22Rv1 (cell line): Measurements from ENCODE around the gene SET.
"Not testable (repeated sequence)": the region's sequence is repeated elsewhere in the genome, so short reads cannot be mapped to it uniquely, and the experiment has no call there.

ENCODE experiments used
- H3K27ac ChIP-seq: fragments of 450-650 bp; 2 replicates; pipeline ENCODE4 v1.5.1; 2017
- CTCF ChIP-seq: fragments of 450-650 bp; IDR thresholded peaks from 2 replicates; pipeline ENCODE4 v1.5.1; 2017; ENCODE audit warnings: mild to moderate bottlenecking
- ZFX ChIP-seq: fragments of 450-650 bp; IDR thresholded peaks from 2 replicates; pipeline ENCODE4 v1.6.1; 2017; ENCODE audit warnings: antibody characterized with exemption, borderline replicate concordance

SET gene

GRCh38 chr9:128687453-128687852 is 1.6 kb upstream of the SET start:
- TF ChIP-seq ZFX (no peak), CTCF (no peak)
- H3K27ac ChIP-seq: 0 out of 2 replicates have a peak overlapping the region, but pooled peaks have one; percentile 93

- peak overlapping the region; percentile 93 for H3K27ac ChIP-seq
These were observed 312 bp downstream of the SET start for GRCh38 chr9:128689293-128689774.

GRCh38 chr9:128689820-128690683 is 1.0 kb downstream of the SET start:
- peak overlapping the region; percentile 93 for H3K27ac ChIP-seq
- TF ChIP-seq CTCF: no peak
- TF ChIP-seq ZFX: no peak

More at GRCh38 chr9:128689293-128689774, 312 bp downstream of the SET start:
- TF ChIP-seq ZFX (no peak), CTCF (no peak)

GRCh38 chr9:128690684-128691034 is 1.6 kb downstream of the SET start:
- H3K27ac ChIP-seq: peak overlapping the region; percentile 93
- TF ChIP-seq CTCF (no peak), ZFX (no peak)

- not testable (repeated sequence) for H3K27ac ChIP-seq
These were observed 4.7 kb downstream of the SET start for GRCh38 chr9:128693738-128694137.

- H3K27ac ChIP-seq: no peak overlapping the region; the same call in 1 of the 2 replicates
- TF ChIP-seq CTCF: no peak
- TF ChIP-seq ZFX: no peak
These were observed 5.3 kb downstream of the SET start for GRCh38 chr9:128694344-128694743.

- TF ChIP-seq ZFX (no peak), CTCF (no peak)
- H3K27ac ChIP-seq: peak overlapping the region; percentile 52
These were observed 8.1 kb downstream of the SET start for GRCh38 chr9:128696923-128697707.

GRCh38 chr9:128699096-128699795 is 10.2 kb downstream of the SET start:
- H3K27ac ChIP-seq: peak overlapping the region; percentile 52; the same call in 1 of the 2 replicates
